Aorta (tissue), 5 donors: ENCODE measurements around the gene ZNF547. TPM values are rescaled to one million over a fixed set of nuclear protein-coding genes. Genes with fewer than 3 reads are reported as not detected.

Source experiments
- ATAC-seq: fragments of 200-7000 bp; cut with Tn5 transposase; one replicate; pipeline ENCODE4 v1.9.1; 2022; ENCODE audit warnings: moderate library complexity; ENCODE audit not compliant: low FRiP score
- DNase-seq, 2 donors: peaks; one replicate each; pipeline ENCODE4 v3.0.0-alpha.2; 2020
- H3K27ac ChIP-seq, 2 donors: one replicate each; pipeline ENCODE4 v1.5.1; 2013; ENCODE audit warnings: low read length in 2 of 2, mild to moderate bottlenecking in 2 of 2, moderate library complexity in 2 of 2, control low read depth in 1 of 2, inconsistent platforms in 1 of 2, low read depth in 1 of 2
- H3K27me3 ChIP-seq, 2 donors: one replicate each; pipeline ENCODE4 v1.6.1; 2013; ENCODE audit warnings: control low read depth in 1 of 2, low read length in 1 of 2, mild to moderate bottlenecking in 1 of 2, moderate library complexity in 1 of 2; ENCODE audit not compliant: insufficient read depth in 2 of 2, control insufficient read depth in 1 of 2
- H3K36me3 ChIP-seq, 2 donors: one replicate each; pipeline ENCODE4 v1.6.1; 2013; ENCODE audit warnings: control low read depth in 1 of 2, low read length in 1 of 2, mild to moderate bottlenecking in 1 of 2; ENCODE audit not compliant: insufficient read depth in 2 of 2, control insufficient read depth in 1 of 2
- H3K4me1 ChIP-seq, 2 donors: one replicate each; pipeline ENCODE4 v1.6.1; 2013; ENCODE audit warnings: low read length in 2 of 2, control low read depth in 1 of 2, mild to moderate bottlenecking in 1 of 2, moderate library complexity in 1 of 2; ENCODE audit not compliant: insufficient read depth in 2 of 2, control insufficient read depth in 1 of 2
- H3K4me3 ChIP-seq, 2 donors: one replicate each; pipeline ENCODE4 v1.5.1; 2013; ENCODE audit warnings: low read length in 2 of 2, control low read depth in 1 of 2, mild to moderate bottlenecking in 1 of 2
- H3K9me3 ChIP-seq: one replicate; pipeline ENCODE4 v1.6.1; 2013; ENCODE audit warnings: mild to moderate bottlenecking, low read length; ENCODE audit not compliant: control insufficient read depth
- WGBS, 2 donors: extraction: QIAGEN DNeasy Blood & Tissue Kit; methylation state at CpG; one replicate each; pipeline ENCODE4 v1.1.7; 2013; 5-methylcytosine and 5-hydroxymethylcytosine counted together
- intact Hi-C, 2 donors: fragments of 100-400 bp; cut with DNase I; formaldehyde crosslinking; loops; one replicate each; pipeline versions ENCODE4 v1.14.2 to v1.15.0; 2022
- long read RNA-seq, 2 donors: library from polyadenylated mRNA; unstranded; transcript quantifications; one replicate each; pipeline ENCODE4 v2.0.0, GENCODE V29; 2020 to 2021
- polyA plus RNA-seq, 2 donors: library from polyadenylated mRNA; stranded (reverse); fragments of 200-250 nt; gene quantifications; one replicate each; pipeline ENCODE4 v1.2.3, GENCODE V29; 2013
- total RNA-seq, 2 donors: library from RNA; stranded (reverse); fragmentation: NEBNext Ultra II Directional; extraction: Animal tissue kit (Norgen Biotek cat#: 25700); gene quantifications; one replicate each; pipeline ENCODE4 v1.2.1, GENCODE V29; 2021
- donor health status: healthy with polysubstance abuse.
- donor health status: Bipolar disorder and iron deficiency.
- donor health status: DM: no; HTN: no; CAD: no.
- donor health status: DM: no; HTN: no; CAD: no.
- donor health status: DM: yes; HTN: yes; CAD: no.

The ZNF547 gene
- total RNA-seq (1 to 10 TPM; 2.6 to 2.7 TPM), polyA plus RNA-seq (1 to 10 TPM; 1.8 to 2.6 TPM)
- long read RNA-seq, donor 1, transcript ZNF547-201 (4 exons, 2,739 nt) = major isoform, 7 of 12 reads
- long read RNA-seq, donor 1, partial matches to known transcripts = 1 of 12 reads
- long read RNA-seq, donor 1, other reads (novel, unspliced or antisense) = 1 of 12 reads
- long read RNA-seq, donor 2, partial matches to known transcripts = 0 of 2 reads
- long read RNA-seq, donor 2, other reads (novel, unspliced or antisense) = 0 of 2 reads

GRCh38 chr19:57362997-57363687 is at the start of gene ZNF547, which contains the start of gene TRAPPC2B:
ZNF547 (plus strand) TSS chr19:57363551; CDS start chr19:57368556, 5,005 bp downstream.
TRAPPC2B (plus strand) TSS chr19:57363551; CDS start chr19:57364834, 1,283 bp downstream.
- peaks cover under 1 to 1% of the 10 kb centered on the region in 2 donors for H3K36me3 ChIP-seq
- H3K4me3 ChIP-seq = peak within 1 kb of the TSS; percentile 67 to 70
- ATAC-seq = peak; percentile 98
- intact Hi-C loops = no loop called here
- H3K4me1 ChIP-seq = no peaks in the 10 kb centered on the region
- H3K27me3 ChIP-seq = no peaks in the 10 kb centered on the region
- H3K27ac ChIP-seq = peak within 1 kb of the TSS; percentile 37 to 72
- peaks cover 5% of the 10 kb centered on the region for H3K9me3 ChIP-seq
- WGBS, 2 donors = 1% methylated on average over 47 of the region's 47 CpGs
- DNase-seq = peak; percentile 100

- ATAC-seq = no peak
- Histone ChIP-seq H3K4me1 (no peaks in the 10 kb centered on the region), H3K9me3 (no peaks in the 10 kb centered on the region), H3K4me3 (no peak overlapping the region), H3K27me3 (no peaks in the 10 kb centered on the region), H3K27ac (no peak overlapping the region), H3K36me3 (no peaks in the 10 kb centered on the region)
- intact Hi-C loops = no loop called here
- WGBS, 2 donors = 66 to 72% methylated on average over 4 of the region's 4 CpGs
- no peak for DNase-seq
Measured at GRCh38 chr19:57314146-57314545, 49.2 kb upstream of the ZNF547 start.

GRCh38 chr19:57317503-57317902 is 45.8 kb upstream of the ZNF547 start:
- Histone ChIP-seq H3K9me3 (peaks cover 2% of the 10 kb centered on the region), H3K27me3 (no peaks in the 10 kb centered on the region), H3K36me3 (no peaks in the 10 kb centered on the region), H3K4me1 (no peaks in the 10 kb centered on the region), H3K27ac (no peak overlapping the region), H3K4me3 (no peak overlapping the region)
- no peak for DNase-seq
- ATAC-seq = no peak
- intact Hi-C loops = no loop called here
- WGBS, 2 donors = 10 to 13% methylated on average over 29 of the region's 29 CpGs

- no peaks in the 10 kb centered on the region for H3K4me1 ChIP-seq
- DNase-seq (no peak), ATAC-seq (no peak)
- H3K27ac ChIP-seq = peak overlapping the region in 1 of 2 donors; percentile 66
- peaks cover under 1 to 7% of the 10 kb centered on the region in 2 donors for H3K36me3 ChIP-seq
- peaks cover 6% of the 10 kb centered on the region for H3K9me3 ChIP-seq
- H3K4me3 ChIP-seq = peak overlapping the region; percentile 49 to 69
- intact Hi-C loops = loop anchor here in 1 of 2 donors (5.0 kb wide), 1 partner anchor 38 kb away; the partner anchor contains the start of gene ZNF460
- no peaks in the 10 kb centered on the region for H3K27me3 ChIP-seq
- WGBS, 2 donors = 0 to 2% methylated on average over 1 of the region's 1 CpG
Measured at GRCh38 chr19:57319869-57320179, 43.5 kb upstream of the ZNF547 start.

- intact Hi-C loops = loop anchor here in 1 of 2 donors (5.0 kb wide), 1 partner anchor 38 kb away; the partner anchor contains the start of gene ZNF460
- peak within 1 kb of the TSS in 1 of 2 donors; percentile 66 for H3K27ac ChIP-seq
- H3K36me3 ChIP-seq = peaks cover 5 to 11% of the 10 kb centered on the region in 2 donors
- DNase-seq (peak; percentile 98 to 99), ATAC-seq (peak; percentile 99)
- H3K27me3 ChIP-seq = no peaks in the 10 kb centered on the region
- H3K9me3 ChIP-seq = peaks cover 8% of the 10 kb centered on the region
- WGBS, 2 donors = 1% methylated on average over 64 to 71 of the region's 71 CpGs
- H3K4me3 ChIP-seq = peak within 1 kb of the TSS; percentile 57 to 69
- no peaks in the 10 kb centered on the region for H3K4me1 ChIP-seq
Measured at GRCh38 chr19:57320180-57321084, 42.9 kb upstream of the ZNF547 start, which contains the start of gene ZNF543. ZNF543 (plus strand) TSS chr19:57320472; CDS start chr19:57320854, 382 bp downstream.

GRCh38 chr19:57321116-57321515 is 42.2 kb upstream of the ZNF547 start:
- Histone ChIP-seq H3K27me3 (no peaks in the 10 kb centered on the region), H3K9me3 (peaks cover 10% of the 10 kb centered on the region), H3K27ac (no peak overlapping the region), H3K4me1 (no peaks in the 10 kb centered on the region), H3K4me3 (peak overlapping the region; percentile 57 to 69), H3K36me3 (peaks cover 5 to 14% of the 10 kb centered on the region in 2 donors)
- intact Hi-C loops = loop anchor here in 1 of 2 donors (5.0 kb wide), 1 partner anchor 39 kb away; the partner anchor contains the start of gene ZNF460
- no peak for ATAC-seq
- WGBS, 2 donors = 26 to 34% methylated on average over 8 of the region's 8 CpGs
- no peak for DNase-seq

GRCh38 chr19:57321751-57322150 is 41.6 kb upstream of the ZNF547 start:
- H3K27ac ChIP-seq = no peak overlapping the region
- no peak overlapping the region for H3K4me3 ChIP-seq
- H3K4me1 ChIP-seq = no peaks in the 10 kb centered on the region
- H3K27me3 ChIP-seq = no peaks in the 10 kb centered on the region
- DNase-seq (no peak), ATAC-seq (no peak)
- peaks cover 13% of the 10 kb centered on the region for H3K9me3 ChIP-seq
- peaks cover 10 to 17% of the 10 kb centered on the region in 2 donors for H3K36me3 ChIP-seq
- WGBS, 2 donors = 80 to 82% methylated on average over 3 of the region's 3 CpGs
- intact Hi-C loops = loop anchor here in 1 of 2 donors (5.0 kb wide), 1 partner anchor 39 kb away; the partner anchor contains the start of gene ZNF460

GRCh38 chr19:57324992-57325391 is 38.4 kb upstream of the ZNF547 start:
- ATAC-seq (no peak), DNase-seq (no peak)
- intact Hi-C loops = loop anchor here in 1 of 2 donors (5.0 kb wide), 1 partner anchor 43 kb away; the partner anchor contains the start of gene ZNF460
- Histone ChIP-seq H3K27me3 (no peaks in the 10 kb centered on the region), H3K36me3 (peaks cover 23 to 29% of the 10 kb centered on the region in 2 donors), H3K27ac (no peak overlapping the region), H3K9me3 (peaks cover 29% of the 10 kb centered on the region), H3K4me1 (no peaks in the 10 kb centered on the region), H3K4me3 (no peak overlapping the region)
